ENCODE measurements around the gene GCNA.

The GCNA gene

GRCh38 chrX:71625471-71625870 is 47.2 kb downstream of the GCNA start:
- DNase-seq (ENCODE audit: low read depth) = no peak
- H3K4me3 ChIP-seq (ENCODE audit: low read depth, low read length) = no peak overlapping the region
- no peak for TF ChIP-seq CTCF (IDR thresholded peaks at IDR 0.05; ENCODE audit: control insufficient read depth, extremely low read depth, insufficient read depth)

GRCh38 chrX:71626576-71626975 is 48.3 kb downstream of the GCNA start:
- TF ChIP-seq CTCF (IDR thresholded peaks at IDR 0.05; ENCODE audit: control insufficient read depth, extremely low read depth, insufficient read depth) = no peak
- H3K4me3 ChIP-seq (ENCODE audit: low read depth, low read length) = no peak overlapping the region

GRCh38 chrX:71627588-71628404 is 49.6 kb downstream of the GCNA start:
- DNase-seq (ENCODE audit: low read depth) = no peak
- no peak for TF ChIP-seq CTCF (IDR thresholded peaks at IDR 0.05; ENCODE audit: control insufficient read depth, extremely low read depth, insufficient read depth)
- H3K4me3 ChIP-seq (ENCODE audit: low read depth, low read length) = no peak overlapping the region

More at GRCh38 chrX:71626576-71626975, 48.3 kb downstream of the GCNA start:
- DNase-seq (ENCODE audit: low read depth) = no peak

DNA sequence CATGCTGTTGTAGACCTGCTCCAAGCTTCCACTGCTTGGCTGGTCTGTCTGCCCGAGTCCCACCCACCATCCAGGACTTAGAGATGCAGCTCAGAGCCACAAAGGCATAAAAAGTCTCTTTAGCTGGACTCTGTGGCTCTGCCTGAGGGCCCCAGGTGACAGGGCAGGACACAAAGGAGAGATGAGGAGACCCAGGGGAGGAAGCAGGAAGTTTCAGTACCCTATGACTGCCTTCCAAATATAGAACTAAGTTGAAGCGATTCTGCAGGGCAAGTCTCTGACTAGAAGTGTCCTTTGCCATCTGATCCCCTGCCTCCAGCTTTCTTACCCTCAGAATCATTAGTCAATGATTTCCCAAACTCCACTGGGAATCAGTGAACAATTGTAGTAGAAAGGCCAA is 51.2 kb downstream of the GCNA start:
- no peak for TF ChIP-seq CTCF (IDR thresholded peaks at IDR 0.05; ENCODE audit: control insufficient read depth, extremely low read depth, insufficient read depth)
- H3K4me3 ChIP-seq (ENCODE audit: low read depth, low read length) = no peak overlapping the region
- no peak for DNase-seq (ENCODE audit: low read depth)

- TF ChIP-seq CTCF (IDR thresholded peaks at IDR 0.05; ENCODE audit: control insufficient read depth, extremely low read depth, insufficient read depth) = no peak
- no peak for DNase-seq (ENCODE audit: low read depth)
- no peak overlapping the region for H3K4me3 ChIP-seq (ENCODE audit: low read depth, low read length)
Observed at GRCh38 chrX:71632923-71633657, 54.9 kb downstream of the GCNA start.

DNA sequence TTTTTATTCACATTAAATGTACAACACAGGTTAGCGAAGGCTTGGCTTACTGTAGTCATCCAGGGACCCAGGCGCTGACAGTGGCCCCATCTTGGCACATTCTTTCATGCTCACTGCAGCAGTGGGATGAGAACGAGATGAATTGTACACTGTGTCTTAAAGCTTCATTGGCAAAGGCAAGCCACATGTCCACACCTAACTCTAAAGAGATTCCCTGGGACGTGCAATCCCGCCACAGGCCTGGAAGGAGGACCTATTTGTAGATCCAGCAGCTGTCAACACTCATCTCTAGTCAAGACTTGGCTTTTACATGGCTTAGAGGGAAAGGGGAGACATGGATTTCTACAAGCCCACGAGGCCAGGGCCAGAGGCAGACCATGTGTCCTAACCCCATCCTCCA is 56.1 kb downstream of the GCNA start:
- no peak overlapping the region for H3K4me3 ChIP-seq (ENCODE audit: low read depth, low read length)
- TF ChIP-seq CTCF (IDR thresholded peaks at IDR 0.05; ENCODE audit: control insufficient read depth, extremely low read depth, insufficient read depth) = no peak
- no peak for DNase-seq (ENCODE audit: low read depth)
